Cardiac fibroblast (primary cell): ENCODE measurements around the gene HID1.
A peak's percentile ranks its signal among the peaks of the same experiment; 100 is the strongest.

Experiments
- DNase-seq, 2 donors: peaks; one replicate each; pipeline versions ENCODE4 v3.0.0 to v3.0.0-alpha.2; 2010; ENCODE audit warnings: low read depth in 2 of 2
- H3K4me3 ChIP-seq, 2 donors: replicated peaks in 1 of 2; 1 replicate in 1 of 2; 2 replicates in 1 of 2; pipeline ENCODE4 v1.5.1; 2011; ENCODE audit warnings: low read depth in 2 of 2, low read length in 2 of 2, mild to moderate bottlenecking in 2 of 2, moderate library complexity in 1 of 2
- CTCF ChIP-seq: IDR thresholded peaks from one replicate; pipeline ENCODE4 v1.5.1; 2011; ENCODE audit warnings: low read depth, mild to moderate bottlenecking, low read length, inconsistent platforms

The HID1 gene

GRCh38 chr17:74964988-74965622, 7.5 kb downstream of the HID1 start:
- no peak for DNase-seq
- no peak overlapping the region for H3K4me3 ChIP-seq
- no peak for TF ChIP-seq CTCF

GRCh38 chr17:74964246-74964761, 8.3 kb downstream of the HID1 start:
- no peak for TF ChIP-seq CTCF
- no peak for DNase-seq
- H3K4me3 ChIP-seq: no peak overlapping the region

GRCh38 chr17:74963656-74964055, 8.9 kb downstream of the HID1 start:
- H3K4me3 ChIP-seq: no peak overlapping the region
- no peak for DNase-seq
- no peak for TF ChIP-seq CTCF

GRCh38 chr17:74962622-74963394, 9.8 kb downstream of the HID1 start:
- no peak for TF ChIP-seq CTCF
- H3K4me3 ChIP-seq: no peak overlapping the region
- no peak for DNase-seq

- peak; percentile 91 for DNase-seq
- H3K4me3 ChIP-seq: no peak overlapping the region
- peak; percentile 62 for TF ChIP-seq CTCF
Observed at GRCh38 chr17:74961657-74962350, 10.8 kb downstream of the HID1 start.

- TF ChIP-seq CTCF: peak; percentile 43
Observed at GRCh38 chr17:74960570-74961342, 11.8 kb downstream of the HID1 start.

More at GRCh38 chr17:74960570-74961342, 11.8 kb downstream of the HID1 start:
- H3K4me3 ChIP-seq: no peak overlapping the region
- peak; percentile 44 to 48 for DNase-seq
